Measurements from ENCODE around the gene YBEY. TPM values are rescaled to one million over a fixed set of nuclear protein-coding genes. Genes with fewer than 3 reads are reported as not detected.
"Not testable (repeated sequence)": the region's sequence is repeated elsewhere in the genome, so short reads cannot be mapped to it uniquely, and the experiment has no call there.

The YBEY gene
- 10 to 100 TPM; 28.5 to 30.0 TPM for total RNA-seq

GRCh38 chr21:46285761-46286647, at the start of gene YBEY:
YBEY (plus strand) TSS chr21:46286342; CDS start chr21:46286914, 572 bp downstream.
- TF ChIP-seq POLR2A (IDR thresholded peaks at IDR 0.05): peak; percentile 63
- peak; percentile 74 for TF ChIP-seq POLR2AphosphoS5 (IDR thresholded peaks at IDR 0.05)
- TF ChIP-seq CTCF (IDR thresholded peaks at IDR 0.05): peak; percentile 15 to 66 (median 46)
- peaks cover 7% of the 10 kb centered on the region for H3K4me1 ChIP-seq (replicated peaks)

GRCh38 chr21:46237474-46237873, 48.7 kb upstream of the YBEY start:
- WGBS: no CpG with 5 or more reads among the region's 5 CpGs

More at GRCh38 chr21:46285761-46286647, at the start of gene YBEY:
- Histone ChIP-seq H3K27me3 (replicated peaks; ENCODE audit: insufficient read depth) (no peaks in the 10 kb centered on the region), H3K27ac (peak within 1 kb of the TSS; percentile 93 to 94), H3K36me3 (no peaks in the 10 kb centered on the region), H3K9me3 (no peaks in the 10 kb centered on the region), H3K4me3 (peak within 1 kb of the TSS; percentile 95 to 99)
- peak; percentile 84 for DNase-seq (ENCODE audit: low spot score)
- intact Hi-C loops (cut with DNase I): loop anchor here (5.0 to 10.0 kb wide), 2 partner anchors 36 to 141 kb away; partner anchors contain the start of genes C21orf58 and PCNT
- WGBS: under 1% methylated on average over 91 of the region's 105 CpGs

GRCh38 chr21:46239817-46240325, 46.3 kb upstream of the YBEY start:
- H3K36me3 ChIP-seq: peaks cover 9 to 29% of the 10 kb centered on the region in 2 donors

More at GRCh38 chr21:46237474-46237873, 48.7 kb upstream of the YBEY start:
- Histone ChIP-seq H3K27ac (no peak overlapping the region), H3K4me1 (replicated peaks) (no peaks in the 10 kb centered on the region), H3K9me3 (no peaks in the 10 kb centered on the region), H3K4me3 (no peak overlapping the region), H3K27me3 (replicated peaks; ENCODE audit: insufficient read depth) (no peaks in the 10 kb centered on the region), H3K36me3 (peaks cover 4 to 20% of the 10 kb centered on the region in 2 donors)
- DNase-seq (ENCODE audit: low spot score): no peak
- intact Hi-C loops (cut with DNase I): no loop called here
- no peak for TF ChIP-seq POLR2A (IDR thresholded peaks at IDR 0.05)
- no peak for TF ChIP-seq POLR2AphosphoS5 (IDR thresholded peaks at IDR 0.05)
- no peak for TF ChIP-seq CTCF (IDR thresholded peaks at IDR 0.05)

GRCh38 chr21:46241577-46241976, 44.6 kb upstream of the YBEY start:
- H3K27me3 ChIP-seq (replicated peaks; ENCODE audit: insufficient read depth); intact Hi-C loops (cut with DNase I); H3K9me3 ChIP-seq; DNase-seq (ENCODE audit: low spot score); H3K4me3 ChIP-seq; H3K4me1 ChIP-seq (replicated peaks): not testable (repeated sequence)
- WGBS: 78% methylated on average over 1 of the region's 1 CpG
- Histone ChIP-seq H3K27ac (peak overlapping the region in 1 of 2 donors; percentile 14), H3K36me3 (peaks cover 8 to 29% of the 10 kb centered on the region in 2 donors)

More at GRCh38 chr21:46239817-46240325, 46.3 kb upstream of the YBEY start:
- H3K9me3 ChIP-seq: no peaks in the 10 kb centered on the region
- DNase-seq (ENCODE audit: low spot score): no peak
- TF ChIP-seq POLR2AphosphoS5 (IDR thresholded peaks at IDR 0.05): no peak
- no peak for TF ChIP-seq CTCF (IDR thresholded peaks at IDR 0.05)
- no peak for TF ChIP-seq POLR2A (IDR thresholded peaks at IDR 0.05)
- H3K4me1 ChIP-seq (replicated peaks): no peaks in the 10 kb centered on the region
- no peak overlapping the region for H3K4me3 ChIP-seq
- H3K27me3 ChIP-seq (replicated peaks; ENCODE audit: insufficient read depth): no peaks in the 10 kb centered on the region
- H3K27ac ChIP-seq: no peak overlapping the region
- intact Hi-C loops (cut with DNase I): no loop called here
- whole genome bisulfite sequencing: 88% methylated on average over 7 of the region's 7 CpGs

GRCh38 chr21:46243325-46243724, 42.8 kb upstream of the YBEY start:
- Histone ChIP-seq H3K27ac (no peak overlapping the region), H3K9me3 (no peaks in the 10 kb centered on the region), H3K27me3 (replicated peaks; ENCODE audit: insufficient read depth) (no peaks in the 10 kb centered on the region), H3K36me3 (peaks cover 11 to 32% of the 10 kb centered on the region in 2 donors), H3K4me3 (no peak overlapping the region), H3K4me1 (replicated peaks) (no peaks in the 10 kb centered on the region)
- intact Hi-C loops (cut with DNase I): no loop called here
- 93% methylated on average over 8 of the region's 8 CpGs for WGBS
- DNase-seq (ENCODE audit: low spot score): no peak
- TF ChIP-seq POLR2AphosphoS5 (IDR thresholded peaks at IDR 0.05): no peak
- TF ChIP-seq CTCF (IDR thresholded peaks at IDR 0.05): no peak
- TF ChIP-seq POLR2A (IDR thresholded peaks at IDR 0.05): no peak
